PC-9 (cell line): ENCODE data around the gene STH. TPM values are rescaled to one million over a fixed set of nuclear protein-coding genes. Genes with fewer than 3 reads are reported as not detected.

ENCODE experiments used
- BruUV-seq: library from RNA; stranded (reverse); fragments of 400-500 nt; replicated peaks from 2 replicates; lab custom pipeline; 2021; lab: Mats Ljungman, UMichigan
- CTCF ChIA-PET: fragments of 300-600 bp; sonication (Branson Sonifier 250); formaldehyde crosslinking; loops from one replicate; lab custom pipeline; 2022; ENCODE audit warnings: antibody characterized with exemption; lab: Charles Lee
- POLR2A ChIA-PET: fragments of 300-600 bp; sonication (Branson Sonifier 250); formaldehyde crosslinking; loops from one replicate; lab custom pipeline; 2022; ENCODE audit warnings: antibody characterized with exemption; ENCODE audit not compliant: unreplicated experiment; lab: Charles Lee
- DNase-seq, 2 experiments: peaks; one replicate each; pipeline versions ENCODE4 v3.0.0 to v3.0.0-alpha.2; 2015 to 2022; ENCODE audit warnings: mixed read lengths in 1 of 2
- H2AFZ ChIP-seq: fragments of 200-600 bp; sonication (generic); 2 replicates; pipeline ENCODE4 v1.8.1; 2017; ENCODE audit warnings: antibody characterized with exemption
- H3F3A ChIP-seq: fragments of 200-600 bp; sonication (generic); 2 replicates; pipeline ENCODE4 v1.8.1; 2017; ENCODE audit warnings: antibody characterized with exemption, mild to moderate bottlenecking, low read depth; ENCODE audit not compliant: insufficient read depth
- H3K27ac ChIP-seq: fragments of 200-600 bp; sonication (generic); 2 replicates; pipeline ENCODE4 v1.6.1; 2016; ENCODE audit warnings: mixed run types
- H3K27me3 ChIP-seq: fragments of 200-600 bp; sonication (generic); 2 replicates; pipeline ENCODE4 v1.6.1; 2016; ENCODE audit warnings: low read depth, mixed run types; ENCODE audit not compliant: insufficient read depth
- H3K36me3 ChIP-seq: fragments of 200-600 bp; sonication (generic); 2 replicates; pipeline ENCODE4 v1.6.1; 2016; ENCODE audit warnings: low read depth, mixed run types
- H3K4me1 ChIP-seq: fragments of 200-600 bp; sonication (generic); replicated peaks from 2 replicates; pipeline ENCODE4 v1.6.1; 2016; ENCODE audit warnings: mixed run types; ENCODE audit not compliant: insufficient read depth
- H3K4me2 ChIP-seq: fragments of 200-600 bp; sonication (generic); 2 replicates; pipeline ENCODE4 v1.6.1; 2017; ENCODE audit warnings: mixed run types
- H3K4me3 ChIP-seq: fragments of 200-600 bp; sonication (generic); 2 replicates; pipeline ENCODE4 v1.6.1; 2016; ENCODE audit warnings: mixed run types
- H3K79me2 ChIP-seq: fragments of 200-600 bp; sonication (generic); 2 replicates; pipeline ENCODE4 v1.6.1; 2017; ENCODE audit warnings: low read depth, mixed run types
- H3K9me2 ChIP-seq: fragments of 200-600 bp; sonication (generic); 2 replicates; pipeline ENCODE4 v1.8.1; 2017; ENCODE audit warnings: mild to moderate bottlenecking; ENCODE audit not compliant: insufficient read depth
- H3K9me3 ChIP-seq: fragments of 200-600 bp; sonication (generic); 2 replicates; pipeline ENCODE4 v1.8.1; 2016; ENCODE audit warnings: low read depth; ENCODE audit not compliant: insufficient read depth
- H4K20me1 ChIP-seq: fragments of 200-600 bp; sonication (generic); 2 replicates; pipeline ENCODE4 v1.8.1; 2017; ENCODE audit not compliant: insufficient read depth
- EZH2 ChIP-seq: fragments of 200-600 bp; sonication (generic); IDR thresholded peaks from 2 replicates; pipeline ENCODE4 v1.8.0; 2017; ENCODE audit warnings: antibody characterized with exemption, low read depth
- intact Hi-C: fragments of 100-400 bp; cut with micrococcal nuclease; formaldehyde crosslinking; loops from one replicate; pipeline ENCODE4 v1.10.0; 2022; ENCODE audit not compliant: unreplicated experiment
- total RNA-seq: library from RNA; stranded (reverse); gene quantifications from 2 replicates; pipeline ENCODE4 v1.2.3, GENCODE V29; 2021
- TF ChIP-seq, protein P1 (sequence below): fragments of 200-600 bp; sonication (generic); conservative IDR thresholded peaks from 2 replicates; pipeline ENCODE4 v1.6.1; 2017; ENCODE audit warnings: mixed run types, antibody characterized with exemption, mild to moderate bottlenecking, moderate library complexity

Gene STH
- total RNA-seq, 1 experiment from 2014 or later = not detected

DNA sequence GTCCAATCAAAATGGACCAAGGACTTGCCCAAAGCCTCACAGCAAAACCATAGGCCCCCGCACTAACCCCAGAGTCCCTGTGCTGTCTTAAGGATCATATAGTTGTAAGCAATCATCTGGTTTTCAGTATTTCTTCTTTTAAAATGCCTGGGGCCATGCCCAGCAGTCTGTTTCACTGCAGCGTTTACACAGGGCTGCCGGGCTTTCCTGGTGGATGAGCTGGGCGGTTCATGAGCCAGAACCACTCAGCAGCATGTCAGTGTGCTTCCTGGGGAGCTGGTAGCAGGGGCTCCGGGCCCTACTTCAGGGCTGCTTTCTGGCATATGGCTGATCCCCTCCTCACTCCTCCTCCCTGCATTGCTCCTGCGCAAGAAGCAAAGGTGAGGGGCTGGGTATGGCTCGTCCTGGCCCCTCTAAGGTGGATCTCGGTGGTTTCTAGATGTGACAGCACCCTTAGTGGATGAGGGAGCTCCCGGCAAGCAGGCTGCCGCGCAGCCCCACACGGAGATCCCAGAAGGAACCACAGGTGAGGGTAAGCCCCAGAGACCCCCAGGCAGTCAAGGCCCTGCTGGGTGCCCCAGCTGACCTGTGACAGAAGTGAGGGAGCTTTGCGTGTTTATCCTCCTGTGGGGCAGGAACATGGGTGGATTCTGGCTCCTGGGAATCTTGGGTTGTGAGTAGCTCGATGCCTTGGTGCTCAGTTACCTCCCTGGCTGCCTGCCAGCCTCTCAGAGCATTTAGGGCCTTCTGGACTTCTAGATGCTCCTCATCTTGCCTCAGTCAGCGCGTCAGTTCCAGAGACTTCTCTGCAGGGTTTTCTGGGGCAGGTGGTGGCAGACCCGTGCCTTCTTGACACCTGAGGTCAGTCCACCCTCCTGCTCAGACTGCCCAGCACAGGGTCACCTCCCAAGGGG, 24.8 kb upstream of the STH start:
- CTCF ChIA-PET = no interaction called here

DNA sequence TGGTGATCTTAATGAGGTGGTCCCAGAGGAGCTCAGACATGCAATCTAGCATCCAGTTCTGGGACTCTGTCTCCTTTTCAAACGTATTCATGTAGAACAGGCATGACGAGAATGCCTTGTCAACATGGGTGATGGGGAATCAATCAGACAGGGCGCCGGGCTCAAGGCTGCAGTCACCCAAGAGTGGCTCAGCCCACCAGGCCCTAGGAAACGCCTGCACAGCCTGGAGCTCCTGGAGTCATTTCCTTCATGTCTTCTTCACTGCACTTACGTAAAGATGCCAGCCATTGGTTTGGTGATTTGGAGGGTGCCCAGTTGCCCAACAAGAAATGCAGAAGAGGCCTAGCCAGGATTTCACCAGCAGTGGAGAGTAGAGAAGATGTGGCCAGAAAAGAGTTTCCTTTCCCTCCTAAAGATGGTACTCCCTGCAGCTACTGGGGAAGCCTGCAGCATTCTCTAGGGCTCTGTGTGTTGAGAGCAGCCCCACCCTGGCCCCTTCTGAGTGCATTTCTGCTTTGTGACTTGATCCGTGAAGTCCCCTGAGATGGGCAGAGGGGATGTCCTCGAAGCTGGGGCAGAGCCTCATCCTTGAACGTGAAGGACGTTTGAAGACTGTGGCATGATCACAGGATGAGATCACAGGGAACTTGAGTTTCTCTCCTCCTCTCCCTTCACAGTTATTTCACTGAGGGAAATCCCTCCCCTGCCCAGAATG, 24.0 kb upstream of the STH start:
- H3K4me2 ChIP-seq = no peak overlapping the region
- no peak overlapping the region for H3K4me3 ChIP-seq
- POLR2A ChIA-PET = no interaction called here
- H3K27ac ChIP-seq = no peak overlapping the region
- no peak for DNase-seq
- no TSS peak for BruUV-seq
- peaks cover 5% of the 10 kb centered on the region; the same call in 1 of the 2 replicates for H4K20me1 ChIP-seq
- peaks cover 30% of the 10 kb centered on the region for H3K27me3 ChIP-seq
- H3K4me1 ChIP-seq = no peaks in the 10 kb centered on the region
- no peaks in the 10 kb centered on the region for H3K36me3 ChIP-seq
- no peaks in the 10 kb centered on the region; the same call in 1 of the 2 replicates for H3K9me3 ChIP-seq
- intact Hi-C loops = no loop called here
- no peaks in the 10 kb centered on the region for H3K79me2 ChIP-seq
- TF ChIP-seq EZH2 = no peak
- TF ChIP-seq, protein P1, sequence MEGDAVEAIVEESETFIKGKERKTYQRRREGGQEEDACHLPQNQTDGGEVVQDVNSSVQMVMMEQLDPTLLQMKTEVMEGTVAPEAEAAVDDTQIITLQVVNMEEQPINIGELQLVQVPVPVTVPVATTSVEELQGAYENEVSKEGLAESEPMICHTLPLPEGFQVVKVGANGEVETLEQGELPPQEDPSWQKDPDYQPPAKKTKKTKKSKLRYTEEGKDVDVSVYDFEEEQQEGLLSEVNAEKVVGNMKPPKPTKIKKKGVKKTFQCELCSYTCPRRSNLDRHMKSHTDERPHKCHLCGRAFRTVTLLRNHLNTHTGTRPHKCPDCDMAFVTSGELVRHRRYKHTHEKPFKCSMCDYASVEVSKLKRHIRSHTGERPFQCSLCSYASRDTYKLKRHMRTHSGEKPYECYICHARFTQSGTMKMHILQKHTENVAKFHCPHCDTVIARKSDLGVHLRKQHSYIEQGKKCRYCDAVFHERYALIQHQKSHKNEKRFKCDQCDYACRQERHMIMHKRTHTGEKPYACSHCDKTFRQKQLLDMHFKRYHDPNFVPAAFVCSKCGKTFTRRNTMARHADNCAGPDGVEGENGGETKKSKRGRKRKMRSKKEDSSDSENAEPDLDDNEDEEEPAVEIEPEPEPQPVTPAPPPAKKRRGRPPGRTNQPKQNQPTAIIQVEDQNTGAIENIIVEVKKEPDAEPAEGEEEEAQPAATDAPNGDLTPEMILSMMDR = no peak
- no peaks in the 10 kb centered on the region for H3K9me2 ChIP-seq
- no peaks in the 10 kb centered on the region for H3F3A ChIP-seq
- H2AFZ ChIP-seq = no peak overlapping the region
- CTCF ChIA-PET = no interaction called here

More for the DNA sequence above, 24.8 kb upstream of the STH start:
- POLR2A ChIA-PET = interaction anchor here (0.6 kb wide), 1 partner anchor 26 kb away, joined by 4 read pairs; no protein-coding TSS in a partner anchor
- Histone ChIP-seq H3K79me2 (no peaks in the 10 kb centered on the region), H3F3A (no peaks in the 10 kb centered on the region), H3K9me2 (no peaks in the 10 kb centered on the region), H4K20me1 (peaks cover 5% of the 10 kb centered on the region; the same call in 1 of the 2 replicates), H3K9me3 (no peaks in the 10 kb centered on the region; the same call in 1 of the 2 replicates), H3K27me3 (peaks cover 31% of the 10 kb centered on the region), H3K4me3 (no peak overlapping the region), H3K4me2 (no peak overlapping the region), H3K36me3 (no peaks in the 10 kb centered on the region), H2AFZ (no peak overlapping the region), H3K27ac (no peak overlapping the region), H3K4me1 (no peaks in the 10 kb centered on the region)
- intact Hi-C loops = no loop called here
- no TSS peak for BruUV-seq
- TF ChIP-seq EZH2 = no peak
- TF ChIP-seq, protein P1 = no peak
- no peak for DNase-seq

DNA sequence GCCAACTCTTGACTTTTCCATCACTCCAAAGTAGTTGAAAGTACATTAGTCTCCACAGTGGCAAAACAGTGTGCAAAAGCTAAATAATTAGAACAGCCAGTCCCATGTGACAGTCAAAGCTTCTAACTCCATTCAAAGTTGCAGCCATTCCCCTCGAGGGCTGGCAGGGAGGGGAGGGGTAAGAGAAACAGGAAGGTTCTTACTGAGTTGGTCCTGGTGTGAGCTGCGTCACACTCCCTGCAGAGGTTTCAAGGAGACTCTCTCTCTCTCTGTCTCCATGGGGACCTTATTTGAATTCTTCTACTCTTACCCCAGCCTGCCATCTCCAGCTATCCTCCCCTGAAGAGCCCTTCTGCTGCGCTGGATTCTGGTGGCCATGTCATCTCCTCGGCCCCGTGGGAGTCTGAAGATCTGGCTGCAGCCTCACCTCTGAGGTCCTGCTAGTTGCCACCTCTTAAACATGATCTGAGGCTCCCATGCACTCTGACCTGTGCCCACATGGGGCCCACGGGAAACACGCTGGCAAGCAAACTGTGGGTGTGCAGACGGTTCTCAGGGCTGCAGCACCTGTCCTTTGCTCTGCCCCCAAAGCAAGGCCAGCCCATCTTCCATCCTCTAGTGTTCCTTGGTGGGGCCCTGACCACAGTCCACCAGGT, 23.3 kb upstream of the STH start:
- CTCF ChIA-PET = no interaction called here
- Histone ChIP-seq H3F3A (no peaks in the 10 kb centered on the region), H3K4me3 (no peak overlapping the region), H3K27me3 (peaks cover 31% of the 10 kb centered on the region), H3K36me3 (no peaks in the 10 kb centered on the region), H3K4me2 (no peak overlapping the region), H3K9me3 (no peaks in the 10 kb centered on the region; the same call in 1 of the 2 replicates), H3K27ac (no peak overlapping the region), H3K4me1 (no peaks in the 10 kb centered on the region), H3K79me2 (no peaks in the 10 kb centered on the region), H2AFZ (no peak overlapping the region), H4K20me1 (peaks cover 5% of the 10 kb centered on the region; the same call in 1 of the 2 replicates), H3K9me2 (no peaks in the 10 kb centered on the region)
- no peak for DNase-seq
- no TSS peak for BruUV-seq
- intact Hi-C loops = no loop called here
- TF ChIP-seq EZH2 = no peak
- TF ChIP-seq, protein P1 = no peak
- POLR2A ChIA-PET = no interaction called here
